Right cardiac atrium (tissue), 5 donors: Measurements from ENCODE around the gene BBS7. TPM values are rescaled to one million over a fixed set of nuclear protein-coding genes. Genes with fewer than 3 reads are reported as not detected.

Experiments
- ATAC-seq, 2 donors: fragments of 200-7000 bp; cut with Tn5 transposase; one replicate each; pipeline versions ENCODE4 v1.8.0 to v1.9.1; 2020; ENCODE audit warnings: moderate library complexity in 2 of 2, mild to moderate bottlenecking in 1 of 2
- DNase-seq, 3 donors: peaks; one replicate each; pipeline ENCODE4 v3.0.0-alpha.2; 2020
- H3K27ac ChIP-seq: one replicate; pipeline ENCODE4 v1.5.1; 2013; ENCODE audit warnings: mild to moderate bottlenecking, low read length, control low read depth, moderate library complexity
- H3K27me3 ChIP-seq: one replicate; pipeline ENCODE4 v1.6.1; 2013; ENCODE audit not compliant: control insufficient read depth, insufficient read depth
- H3K4me1 ChIP-seq: one replicate; pipeline ENCODE4 v1.6.1; 2013; ENCODE audit warnings: low read length; ENCODE audit not compliant: control insufficient read depth, insufficient read depth
- H3K4me3 ChIP-seq: one replicate; pipeline ENCODE4 v1.5.1; 2013; ENCODE audit warnings: low read length, control low read depth
- H3K9me3 ChIP-seq: one replicate; pipeline ENCODE4 v1.6.1; 2013; ENCODE audit warnings: low read length; ENCODE audit not compliant: control insufficient read depth
- whole genome bisulfite sequencing: extraction: QIAGEN DNeasy Blood & Tissue Kit; methylation state at CpG from one replicate; pipeline ENCODE4 v1.1.7; 2013; 5-methylcytosine and 5-hydroxymethylcytosine counted together
- intact Hi-C, 4 donors: fragments of 100-400 bp; cut with DNase I; formaldehyde crosslinking; loops; one replicate each; pipeline versions ENCODE4 v1.11.0 to v1.14.0; 2022 to 2023
- polyA plus RNA-seq: library from polyadenylated mRNA; stranded (reverse); fragments of 200-250 nt; gene quantifications from one replicate; pipeline ENCODE4 v1.2.3, GENCODE V29; 2013
- total RNA-seq, 4 donors: library from RNA; stranded (reverse); fragmentation: NEBNext Ultra II Directional; extraction: Animal tissue kit (Norgen Biotek cat#: 25700); gene quantifications; one replicate each; pipeline ENCODE4 v1.2.1, GENCODE V29; 2021
- donor health status: healthy with polysubstance abuse.
- donor health status: DM: no; HTN: yes; CAD: no.
- donor health status: DM: no; HTN: no; CAD: no.
- donor health status: DM: no; HTN: yes; CAD: no; lungs with severe emphysema.
- donor health status: DM: yes; HTN: yes; CAD: no.

BBS7 gene
- total and polyA plus RNA-seq, 5 donors, result 3.5 to 10.2 (median 8.0) TPM

DNA sequence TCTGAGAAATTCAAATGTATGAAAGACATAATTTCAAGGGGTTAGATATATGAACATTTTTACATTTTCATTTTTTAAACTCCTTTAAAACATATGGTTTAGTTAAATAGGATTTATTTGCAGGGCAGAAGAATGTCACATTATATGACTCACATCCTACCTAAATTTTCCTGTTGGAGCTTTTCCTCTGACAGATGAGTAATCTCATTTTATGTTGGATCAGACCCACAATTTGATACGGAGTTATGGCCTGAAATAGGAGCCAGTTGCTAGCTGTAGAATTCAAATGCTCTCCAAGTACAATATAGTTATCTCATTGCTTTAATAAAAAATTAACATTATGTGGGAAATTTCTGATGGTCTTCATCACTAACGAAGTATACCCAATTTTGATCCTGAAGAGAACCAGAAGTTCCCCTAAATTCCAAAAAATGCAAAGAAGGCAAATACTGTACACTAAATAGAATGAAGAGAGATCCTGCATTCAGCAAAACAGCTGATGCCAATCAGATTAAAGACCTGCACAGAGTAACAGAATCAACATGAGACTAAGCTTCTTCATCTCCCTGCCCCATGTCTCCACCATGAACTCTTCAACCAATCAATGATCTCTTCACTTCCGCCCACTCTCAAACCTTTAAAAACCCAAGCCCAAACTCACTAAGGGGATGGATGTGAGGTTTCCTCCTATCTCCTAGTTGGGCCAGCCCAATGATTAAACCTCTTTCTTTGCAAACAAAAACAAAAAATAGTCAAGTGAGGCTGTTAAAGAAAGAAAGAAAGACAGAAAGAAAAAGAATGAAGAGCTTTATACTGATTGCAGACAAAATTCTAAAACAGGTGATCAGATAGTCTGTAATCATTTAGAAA, 80.1 kb downstream of the BBS7 start:
- Histone ChIP-seq H3K27ac (no peak overlapping the region), H3K27me3 (peaks cover 2% of the 10 kb centered on the region), H3K9me3 (no peaks in the 10 kb centered on the region), H3K4me1 (peaks cover 4% of the 10 kb centered on the region), H3K4me3 (no peak overlapping the region)
- intact Hi-C loops, result no loop called here
- DNase-seq (no peak), ATAC-seq (no peak)
- WGBS, result 50% methylated on average over 3 of the region's 3 CpGs

DNA sequence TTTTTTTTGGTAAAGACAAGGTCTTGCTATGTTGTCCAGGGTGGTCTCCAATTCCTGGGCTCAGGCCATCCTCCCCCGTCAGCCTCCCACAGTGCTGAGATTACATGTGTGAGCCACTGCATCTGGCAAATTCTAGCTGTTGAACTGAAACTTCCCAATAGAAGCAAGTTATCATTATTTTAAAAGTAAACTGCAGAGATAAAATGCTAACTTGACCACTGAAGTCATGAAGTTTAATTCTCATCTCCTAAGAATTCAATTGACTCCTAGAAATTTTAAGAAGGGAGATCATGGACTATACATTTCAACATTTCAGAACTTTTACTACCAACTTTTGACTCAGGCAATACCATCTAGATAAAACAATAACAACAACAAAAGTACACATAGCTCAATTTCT, 80.8 kb downstream of the BBS7 start:
- intact Hi-C loops, result no loop called here
- H3K27me3 ChIP-seq, result peaks cover 2% of the 10 kb centered on the region
- no peak overlapping the region for H3K27ac ChIP-seq
- no peak overlapping the region for H3K4me3 ChIP-seq
- DNase-seq (no peak), ATAC-seq (no peak)
- H3K4me1 ChIP-seq, result peaks cover 4% of the 10 kb centered on the region
- WGBS, result 67% methylated on average over 1 of the region's 1 CpG
- H3K9me3 ChIP-seq, result no peaks in the 10 kb centered on the region

DNA sequence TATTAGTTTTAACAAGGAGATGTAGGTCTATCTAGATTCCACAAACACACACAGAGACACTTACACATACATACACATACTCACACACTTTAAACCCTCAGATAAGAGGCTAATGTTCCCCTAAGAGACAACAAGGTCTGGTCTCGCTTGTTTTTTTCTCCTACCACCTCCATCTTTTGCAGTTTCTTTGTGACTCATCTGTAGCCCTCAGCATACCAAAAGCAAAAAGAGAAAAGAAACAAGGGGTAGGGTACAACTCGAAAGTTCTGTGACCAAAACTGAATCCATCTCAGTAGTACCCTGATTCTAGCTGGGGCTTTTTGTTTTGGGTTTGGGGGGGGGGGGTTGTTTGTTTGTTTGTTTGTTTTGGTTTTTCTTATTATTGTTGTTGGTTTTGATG, 81.4 kb downstream of the BBS7 start:
- peaks cover 4% of the 10 kb centered on the region for H3K4me1 ChIP-seq
- ATAC-seq (no peak), DNase-seq (no peak)
- H3K27me3 ChIP-seq, result peaks cover 2% of the 10 kb centered on the region
- intact Hi-C loops, result no loop called here
- H3K4me3 ChIP-seq, result no peak overlapping the region
- no peaks in the 10 kb centered on the region for H3K9me3 ChIP-seq
- no peak overlapping the region for H3K27ac ChIP-seq
- WGBS, result 90% methylated on average over 2 of the region's 2 CpGs

GRCh38 chr4:121786221-121786620, 84.1 kb downstream of the BBS7 start:
- Histone ChIP-seq H3K27me3 (no peaks in the 10 kb centered on the region), H3K4me3 (no peak overlapping the region), H3K27ac (no peak overlapping the region), H3K9me3 (no peaks in the 10 kb centered on the region), H3K4me1 (peaks cover 4% of the 10 kb centered on the region)
- 81% methylated on average over 2 of the region's 2 CpGs for WGBS
- DNase-seq, result no peak
- ATAC-seq, result no peak
- intact Hi-C loops, result no loop called here

GRCh38 chr4:121785479-121785878, 84.8 kb downstream of the BBS7 start:
- H3K27ac ChIP-seq, result peak overlapping the region; percentile 58
- ATAC-seq (peak; percentile 33 to 41), DNase-seq (no peak)
- 57% methylated on average over 4 of the region's 4 CpGs for WGBS
- H3K4me3 ChIP-seq, result no peak overlapping the region
- H3K27me3 ChIP-seq, result no peaks in the 10 kb centered on the region
- no peaks in the 10 kb centered on the region for H3K9me3 ChIP-seq
- peaks cover 4% of the 10 kb centered on the region for H3K4me1 ChIP-seq
- intact Hi-C loops, result no loop called here

DNA sequence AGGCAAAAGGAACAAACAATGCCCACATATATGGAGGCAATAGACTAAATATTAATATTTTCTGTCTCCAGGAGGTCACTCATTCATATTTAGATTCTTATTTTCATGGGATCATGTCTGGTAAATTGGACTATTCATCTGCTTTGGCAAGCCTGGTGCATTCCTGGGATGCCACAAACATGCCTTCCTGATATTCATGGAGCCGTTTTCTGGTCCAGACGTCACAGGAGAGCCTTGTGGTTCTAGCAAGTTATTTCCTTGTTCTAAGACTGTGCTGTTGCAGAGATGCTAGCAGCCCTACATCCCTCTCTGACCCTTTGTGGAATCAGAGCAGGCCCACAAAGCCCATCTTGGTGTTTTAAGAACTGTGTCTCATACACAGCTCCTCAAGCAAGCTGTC, 85.3 kb downstream of the BBS7 start:
- Histone ChIP-seq H3K4me1 (peaks cover 4% of the 10 kb centered on the region), H3K9me3 (no peaks in the 10 kb centered on the region), H3K27ac (peak overlapping the region; percentile 58), H3K4me3 (no peak overlapping the region), H3K27me3 (no peaks in the 10 kb centered on the region)
- intact Hi-C loops, result no loop called here
- WGBS, result 16% methylated on average over 2 of the region's 2 CpGs
- ATAC-seq (peak; percentile 40 to 62), DNase-seq (no peak)

DNA sequence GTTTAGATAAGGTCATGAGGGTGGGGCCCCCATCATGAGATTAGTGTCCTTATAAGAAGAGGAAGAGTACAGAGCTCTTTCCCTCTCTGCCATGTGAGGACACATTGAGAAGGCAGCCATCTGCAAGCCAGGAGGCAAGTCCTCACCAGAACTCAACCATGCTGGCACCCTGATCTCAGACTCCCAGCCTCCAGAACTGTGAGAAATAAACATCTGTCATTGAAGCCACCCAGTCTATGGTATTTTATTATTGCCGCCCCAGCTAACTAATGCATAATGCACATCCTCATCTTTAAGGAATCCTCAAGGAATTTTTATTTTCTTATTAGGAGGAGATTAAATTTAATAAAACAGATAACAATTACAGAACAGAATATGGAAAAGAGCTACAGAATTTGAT, 85.9 kb downstream of the BBS7 start:
- WGBS, result 95% methylated on average over 1 of the region's 1 CpG
- ATAC-seq, result no peak
- no peak overlapping the region for H3K4me3 ChIP-seq
- DNase-seq, result no peak
- H3K9me3 ChIP-seq, result no peaks in the 10 kb centered on the region
- intact Hi-C loops, result no loop called here
- peaks cover 4% of the 10 kb centered on the region for H3K4me1 ChIP-seq
- H3K27me3 ChIP-seq, result no peaks in the 10 kb centered on the region
- no peak overlapping the region for H3K27ac ChIP-seq

- intact Hi-C loops, result no loop called here
- Histone ChIP-seq H3K9me3 (no peaks in the 10 kb centered on the region), H3K27ac (no peak overlapping the region), H3K4me1 (peaks cover 4% of the 10 kb centered on the region), H3K27me3 (no peaks in the 10 kb centered on the region), H3K4me3 (no peak overlapping the region)
- ATAC-seq (no peak), DNase-seq (no peak)
- WGBS, result 64% methylated on average over 1 of the region's 1 CpG
Observed at GRCh38 chr4:121783210-121783609, 87.1 kb downstream of the BBS7 start.

GRCh38 chr4:121778991-121779628, 91.2 kb downstream of the BBS7 start:
- Histone ChIP-seq H3K27ac (no peak overlapping the region), H3K4me1 (no peaks in the 10 kb centered on the region), H3K9me3 (no peaks in the 10 kb centered on the region), H3K27me3 (no peaks in the 10 kb centered on the region), H3K4me3 (no peak overlapping the region)
- intact Hi-C loops, result no loop called here
- no peak for ATAC-seq
- WGBS, result 54% methylated on average over 8 of the region's 8 CpGs
- DNase-seq, result no peak

DNA sequence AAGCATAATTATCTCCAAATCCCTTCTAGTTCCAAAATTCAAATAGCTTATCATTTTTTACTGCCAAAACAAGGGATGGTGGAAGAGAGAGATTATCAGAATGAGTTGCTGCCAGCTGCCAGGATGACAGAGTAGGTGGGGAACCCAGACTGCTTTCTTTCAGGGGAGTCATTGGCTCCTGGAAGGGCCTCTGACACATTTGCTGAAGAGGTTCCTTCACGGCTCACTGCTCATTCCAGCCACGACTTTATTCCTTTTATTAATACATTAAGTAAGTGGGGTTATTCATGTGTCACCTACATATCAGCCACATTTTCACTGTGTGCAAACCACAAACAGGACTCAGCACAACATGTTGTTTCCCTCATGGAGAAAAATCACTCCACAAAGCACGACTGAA, 92.6 kb downstream of the BBS7 start:
- 41% methylated on average over 3 of the region's 3 CpGs for WGBS
- Histone ChIP-seq H3K9me3 (no peaks in the 10 kb centered on the region), H3K27me3 (no peaks in the 10 kb centered on the region), H3K4me3 (no peak overlapping the region), H3K27ac (no peak overlapping the region), H3K4me1 (peaks cover 2% of the 10 kb centered on the region)
- DNase-seq (no peak), ATAC-seq (no peak)
- intact Hi-C loops, result no loop called here

- DNase-seq, result no peak
- no peak overlapping the region for H3K27ac ChIP-seq
- H3K4me3 ChIP-seq, result no peak overlapping the region
- no peaks in the 10 kb centered on the region for H3K27me3 ChIP-seq
- H3K4me1 ChIP-seq, result peaks cover 2% of the 10 kb centered on the region
- H3K9me3 ChIP-seq, result no peaks in the 10 kb centered on the region
- 86% methylated on average over 6 of the region's 6 CpGs for WGBS
- ATAC-seq, result no peak
- intact Hi-C loops, result no loop called here
Observed at GRCh38 chr4:121776610-121777401, 93.5 kb downstream of the BBS7 start.
